ENCODE measurements around the gene L3MBTL4.
"Not testable (repeated sequence)": the region's sequence is repeated elsewhere in the genome, so short reads cannot be mapped to it uniquely, and the experiment has no call there.

The L3MBTL4 gene

GRCh38 chr18:6079406-6079805, 335.3 kb downstream of the L3MBTL4 start:
- TF ChIP-seq CTCF (IDR thresholded peaks at IDR 0.05), result no peak
- DNase-seq (ENCODE audit: low spot score), result no peak
- Histone ChIP-seq H3K27ac (no peak overlapping the region), H3K4me3 (no peak overlapping the region)

GRCh38 chr18:6078877-6079276, 335.8 kb downstream of the L3MBTL4 start:
- TF ChIP-seq CTCF (IDR thresholded peaks at IDR 0.05), result no peak
- H3K4me3 ChIP-seq, result no peak overlapping the region
- DNase-seq (ENCODE audit: low spot score), result no peak
- no peak overlapping the region for H3K27ac ChIP-seq

- not testable (repeated sequence) for H3K4me3 ChIP-seq; H3K27ac ChIP-seq; DNase-seq (ENCODE audit: low spot score)
These were observed 342.3 kb downstream of the L3MBTL4 start for GRCh38 chr18:6072423-6072822.

- H3K27ac ChIP-seq, result no peak overlapping the region
- no peak for DNase-seq (ENCODE audit: low spot score)
- TF ChIP-seq CTCF (IDR thresholded peaks at IDR 0.05), result no peak
- H3K4me3 ChIP-seq, result no peak overlapping the region
These were observed 345.2 kb downstream of the L3MBTL4 start for GRCh38 chr18:6069539-6069938.

GRCh38 chr18:6069103-6069502, 345.6 kb downstream of the L3MBTL4 start:
- Histone ChIP-seq H3K4me3 (no peak overlapping the region), H3K27ac (no peak overlapping the region)
- no peak for TF ChIP-seq CTCF (IDR thresholded peaks at IDR 0.05)
- DNase-seq (ENCODE audit: low spot score), result no peak

- no peak for DNase-seq (ENCODE audit: low spot score)
- no peak overlapping the region for H3K27ac ChIP-seq
- no peak for TF ChIP-seq CTCF (IDR thresholded peaks at IDR 0.05)
These were observed 354.6 kb downstream of the L3MBTL4 start for GRCh38 chr18:6060149-6060548.

GRCh38 chr18:6059551-6059950, 355.2 kb downstream of the L3MBTL4 start:
- H3K27ac ChIP-seq, result no peak overlapping the region

More at GRCh38 chr18:6060149-6060548, 354.6 kb downstream of the L3MBTL4 start:
- H3K4me3 ChIP-seq, result no peak overlapping the region

More at GRCh38 chr18:6059551-6059950, 355.2 kb downstream of the L3MBTL4 start:
- TF ChIP-seq CTCF (IDR thresholded peaks at IDR 0.05), result no peak
- no peak overlapping the region for H3K4me3 ChIP-seq
- no peak for DNase-seq (ENCODE audit: low spot score)

Data from coronary artery (tissue), 2 donors.